GM23248 (cell line): Measurements from ENCODE around the gene PIEZO2. TPM values are rescaled to one million over a fixed set of nuclear protein-coding genes. Genes with fewer than 3 reads are reported as not detected.

Source experiments
- DNase-seq: peaks from one replicate; pipeline ENCODE4 v3.0.0-alpha.2; 2015
- H2AFZ ChIP-seq: fragments of 200-600 bp; sonication (generic); 2 replicates; pipeline ENCODE4 v1.6.1; 2016; ENCODE audit warnings: antibody characterized with exemption
- H3F3A ChIP-seq: fragments of 200-600 bp; sonication (generic); 2 replicates; pipeline ENCODE4 v1.6.1; 2016; ENCODE audit warnings: mild to moderate bottlenecking, antibody characterized with exemption, mixed run types; ENCODE audit not compliant: insufficient read depth
- H3K27ac ChIP-seq: fragments of 200-600 bp; sonication (generic); 2 replicates; pipeline ENCODE4 v1.5.1; 2016; ENCODE audit warnings: mild to moderate bottlenecking
- H3K27me3 ChIP-seq: fragments of 200-600 bp; sonication (generic); replicated peaks from 2 replicates; pipeline ENCODE4 v1.6.1; 2016; ENCODE audit warnings: mild to moderate bottlenecking; ENCODE audit not compliant: insufficient read depth
- H3K36me3 ChIP-seq: fragments of 200-600 bp; sonication (generic); 2 replicates; pipeline ENCODE4 v1.6.1; 2016; ENCODE audit warnings: low read depth, mild to moderate bottlenecking
- H3K4me1 ChIP-seq: fragments of 200-600 bp; sonication (generic); 2 replicates; pipeline ENCODE4 v1.6.1; 2016; ENCODE audit warnings: mild to moderate bottlenecking; ENCODE audit not compliant: insufficient read depth
- H3K4me2 ChIP-seq: fragments of 200-600 bp; sonication (generic); one replicate; pipeline ENCODE4 v1.6.1; 2016; ENCODE audit warnings: mild to moderate bottlenecking; ENCODE audit not compliant: unreplicated experiment
- H3K4me3 ChIP-seq: fragments of 200-600 bp; sonication (generic); 2 replicates; pipeline ENCODE4 v1.5.1; 2016; ENCODE audit warnings: mild to moderate bottlenecking
- H3K79me2 ChIP-seq: fragments of 200-600 bp; sonication (generic); 2 replicates; pipeline ENCODE4 v1.6.1; 2016; ENCODE audit warnings: mild to moderate bottlenecking; ENCODE audit not compliant: insufficient read depth
- H3K9ac ChIP-seq: fragments of 200-600 bp; sonication (generic); 2 replicates; pipeline ENCODE4 v1.6.1; 2016; ENCODE audit warnings: mild to moderate bottlenecking
- H3K9me2 ChIP-seq: fragments of 200-600 bp; sonication (generic); 2 replicates; pipeline ENCODE4 v1.6.1; 2016; ENCODE audit warnings: mixed run types, mild to moderate bottlenecking, moderate library complexity; ENCODE audit not compliant: insufficient read depth
- H3K9me3 ChIP-seq: fragments of 200-600 bp; sonication (generic); one replicate; pipeline ENCODE4 v1.6.1; 2017; ENCODE audit warnings: low read depth
- H4K20me1 ChIP-seq: fragments of 200-600 bp; sonication (generic); 2 replicates; pipeline ENCODE4 v1.6.0; 2016; ENCODE audit not compliant: insufficient read depth
- EZH2 ChIP-seq: fragments of 200-600 bp; sonication (generic); IDR thresholded peaks from 2 replicates; pipeline ENCODE4 v1.6.1; 2018; ENCODE audit warnings: antibody characterized with exemption, mild to moderate bottlenecking; ENCODE audit not compliant: insufficient read depth, poor library complexity, severe bottlenecking
- EZH2phosphoT487 ChIP-seq: fragments of 200-600 bp; sonication (generic); IDR thresholded peaks from 2 replicates; pipeline ENCODE4 v1.6.1; 2018; ENCODE audit warnings: antibody characterized with exemption, moderate library complexity, mild to moderate bottlenecking, low read depth; ENCODE audit not compliant: insufficient read depth
- WGBS, 2 experiments: methylation state at CpG; one replicate each; pipeline ENCODE4 v1.1.6; 2015 to 2017; ENCODE audit warnings: low lambda C conversion rate in 2 of 2, low coverage in 1 of 2; ENCODE audit errors: missing lambda C conversion rate in 2 of 2; 5-methylcytosine and 5-hydroxymethylcytosine counted together
- in situ Hi-C: fragments of 300-500 bp; cut with MboI; formaldehyde crosslinking; loops from 2 replicates; pipeline ENCODE4 v1.15.0; 2020
- polyA plus RNA-seq: library from polyadenylated mRNA; unstranded; fragments of >200 nt; fragmentation: Nextera tagmentation; extraction: Ambion mirVana; gene quantifications from 2 replicates; pipeline ENCODE4 v1.2.1, GENCODE V29; 2016
- total RNA-seq: library from RNA; depleted of rRNA; stranded (reverse); fragments of >200 nt; shearing (Covaris generic); gene quantifications from 2 replicates; pipeline ENCODE4 v1.2.3, GENCODE V29; 2014

The PIEZO2 gene
- total and polyA plus RNA-seq, 2 experiments from 2014 or later = 0.93 to 1.5 TPM

DNA sequence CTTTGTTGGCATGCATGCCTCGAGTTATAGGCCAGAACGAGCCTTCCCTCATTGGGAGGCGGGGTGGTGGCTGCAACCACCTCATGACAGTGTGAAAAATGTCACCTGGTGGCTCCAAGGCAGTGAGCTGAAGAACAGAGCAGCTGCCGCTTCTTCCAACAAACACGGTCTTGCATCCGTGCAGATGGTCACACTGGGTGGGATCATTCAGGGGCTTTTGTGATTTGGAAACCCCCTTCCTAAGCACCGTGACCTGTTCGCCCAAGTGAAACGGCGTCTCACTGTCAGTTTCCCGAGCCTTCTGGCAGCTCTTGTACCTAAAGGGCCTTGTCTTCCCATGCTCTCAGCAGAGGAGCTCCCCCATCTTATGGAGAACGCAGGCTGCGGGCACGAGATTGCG is 463.9 kb downstream of the PIEZO2 start:
- Histone ChIP-seq H3K27ac (no peak overlapping the region), H3K4me1 (no peaks in the 10 kb centered on the region), H3K4me3 (no peak overlapping the region), H3F3A (no peaks in the 10 kb centered on the region), H3K9ac (no peak overlapping the region), H3K36me3 (no peaks in the 10 kb centered on the region), H3K9me2 (no peaks in the 10 kb centered on the region), H4K20me1 (no peaks in the 10 kb centered on the region), H3K9me3 (no peaks in the 10 kb centered on the region), H3K4me2 (no peak overlapping the region), H3K27me3 (no peaks in the 10 kb centered on the region; the same call in 1 of the 2 replicates), H3K79me2 (no peaks in the 10 kb centered on the region), H2AFZ (no peak overlapping the region)
- DNase-seq = no peak
- TF ChIP-seq EZH2phosphoT487 (no peak), EZH2 (no peak)
- WGBS, 2 experiments = 61 to 63% methylated on average over 15 of the region's 15 CpGs
- in situ Hi-C loops = no loop called here

- no peaks in the 10 kb centered on the region for H3K36me3 ChIP-seq
- TF ChIP-seq EZH2 = no peak
- no peak for TF ChIP-seq EZH2phosphoT487
These were observed 467.0 kb downstream of the PIEZO2 start for GRCh38 chr18:10682368-10682714.

DNA sequence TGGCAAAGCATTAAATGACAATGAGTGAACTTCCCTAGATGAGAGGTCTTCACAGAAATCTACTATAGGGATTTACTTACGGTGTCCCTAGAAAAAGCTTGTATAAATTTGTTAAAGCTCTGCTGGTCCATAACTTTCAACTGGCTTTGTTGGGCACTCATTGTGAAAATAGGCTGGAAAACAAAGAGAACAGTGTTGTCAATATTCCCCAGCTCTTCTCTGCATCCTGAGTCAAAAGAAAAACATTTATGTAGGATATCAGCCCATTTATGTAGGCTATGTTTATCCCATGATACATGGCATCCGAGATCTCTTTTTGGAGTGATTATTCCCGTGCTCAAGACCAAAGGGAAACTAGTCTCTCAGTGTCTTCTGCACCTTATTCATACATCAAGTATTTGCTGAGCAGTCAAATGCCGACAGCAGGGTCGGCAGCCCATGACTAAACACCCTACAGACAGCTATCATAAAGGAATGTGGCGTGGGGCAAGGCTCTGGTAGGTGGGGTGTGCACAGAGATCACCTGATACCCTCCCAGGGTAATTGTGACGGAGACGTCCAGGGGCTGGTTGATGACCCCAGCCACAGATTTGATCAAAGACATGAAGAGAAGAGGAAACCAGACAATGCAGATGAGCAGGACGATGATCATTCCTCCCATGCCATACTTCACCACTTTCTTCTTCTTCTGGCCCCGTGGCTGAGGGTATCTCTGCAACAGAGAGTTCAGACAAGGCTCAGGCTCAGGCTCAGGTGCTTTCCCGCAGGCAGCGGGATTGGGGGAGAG is 467.6 kb downstream of the PIEZO2 start:
- H4K20me1 ChIP-seq = no peaks in the 10 kb centered on the region
- in situ Hi-C loops = no loop called here
- no peaks in the 10 kb centered on the region for H3K9me2 ChIP-seq
- no peak overlapping the region for H3K9ac ChIP-seq
- no peak overlapping the region for H3K27ac ChIP-seq
- H3K9me3 ChIP-seq = no peaks in the 10 kb centered on the region
- no peak overlapping the region for H3K4me3 ChIP-seq
- no peak overlapping the region for H2AFZ ChIP-seq
- H3F3A ChIP-seq = no peaks in the 10 kb centered on the region
- H3K27me3 ChIP-seq = no peaks in the 10 kb centered on the region; the same call in 1 of the 2 replicates
- H3K36me3 ChIP-seq = no peaks in the 10 kb centered on the region
- 61 to 62% methylated on average over 12 of the region's 12 CpGs for WGBS, 2 experiments
- no peak for DNase-seq
- H3K4me1 ChIP-seq = no peaks in the 10 kb centered on the region
- H3K4me2 ChIP-seq = no peak overlapping the region
- no peak for TF ChIP-seq EZH2phosphoT487
- no peak for TF ChIP-seq EZH2
- H3K79me2 ChIP-seq = no peaks in the 10 kb centered on the region

More at GRCh38 chr18:10682368-10682714, 467.0 kb downstream of the PIEZO2 start:
- Histone ChIP-seq H3K27ac (no peak overlapping the region), H3K4me2 (no peak overlapping the region), H2AFZ (no peak overlapping the region), H3K27me3 (no peaks in the 10 kb centered on the region; the same call in 1 of the 2 replicates), H3K4me1 (no peaks in the 10 kb centered on the region), H3K79me2 (no peaks in the 10 kb centered on the region), H4K20me1 (no peaks in the 10 kb centered on the region), H3K9ac (no peak overlapping the region), H3F3A (no peaks in the 10 kb centered on the region), H3K9me2 (no peaks in the 10 kb centered on the region), H3K9me3 (no peaks in the 10 kb centered on the region), H3K4me3 (no peak overlapping the region)
- no peak for DNase-seq
- in situ Hi-C loops = no loop called here
- 53 to 60% methylated on average over 7 of the region's 7 CpGs for WGBS, 2 experiments

GRCh38 chr18:10680271-10680596 is 469.1 kb downstream of the PIEZO2 start:
- no peaks in the 10 kb centered on the region for H3K4me1 ChIP-seq
- in situ Hi-C loops = no loop called here
- no peak overlapping the region for H3K9ac ChIP-seq
- H2AFZ ChIP-seq = no peak overlapping the region
- H3K4me2 ChIP-seq = no peak overlapping the region
- no peaks in the 10 kb centered on the region for H3K79me2 ChIP-seq
- no peaks in the 10 kb centered on the region for H3K9me2 ChIP-seq
- H3K27me3 ChIP-seq = no peaks in the 10 kb centered on the region; the same call in 1 of the 2 replicates
- no peaks in the 10 kb centered on the region for H3K9me3 ChIP-seq
- no peaks in the 10 kb centered on the region for H3F3A ChIP-seq
- TF ChIP-seq EZH2 (no peak), EZH2phosphoT487 (no peak)
- H3K4me3 ChIP-seq = no peak overlapping the region
- no peak for DNase-seq
- H3K27ac ChIP-seq = no peak overlapping the region
- H4K20me1 ChIP-seq = no peaks in the 10 kb centered on the region
- no peaks in the 10 kb centered on the region for H3K36me3 ChIP-seq
